ENCODE results near the gene DCXR. TPM values are rescaled to one million over a fixed set of nuclear protein-coding genes. Genes with fewer than 3 reads are reported as not detected.

The DCXR gene
- total and polyA plus RNA-seq, 2 of the 13 experiments (the other 11 are each of a cell fraction or from before 2014, with no cell fraction given) = 287 to 311 TPM

DNA sequence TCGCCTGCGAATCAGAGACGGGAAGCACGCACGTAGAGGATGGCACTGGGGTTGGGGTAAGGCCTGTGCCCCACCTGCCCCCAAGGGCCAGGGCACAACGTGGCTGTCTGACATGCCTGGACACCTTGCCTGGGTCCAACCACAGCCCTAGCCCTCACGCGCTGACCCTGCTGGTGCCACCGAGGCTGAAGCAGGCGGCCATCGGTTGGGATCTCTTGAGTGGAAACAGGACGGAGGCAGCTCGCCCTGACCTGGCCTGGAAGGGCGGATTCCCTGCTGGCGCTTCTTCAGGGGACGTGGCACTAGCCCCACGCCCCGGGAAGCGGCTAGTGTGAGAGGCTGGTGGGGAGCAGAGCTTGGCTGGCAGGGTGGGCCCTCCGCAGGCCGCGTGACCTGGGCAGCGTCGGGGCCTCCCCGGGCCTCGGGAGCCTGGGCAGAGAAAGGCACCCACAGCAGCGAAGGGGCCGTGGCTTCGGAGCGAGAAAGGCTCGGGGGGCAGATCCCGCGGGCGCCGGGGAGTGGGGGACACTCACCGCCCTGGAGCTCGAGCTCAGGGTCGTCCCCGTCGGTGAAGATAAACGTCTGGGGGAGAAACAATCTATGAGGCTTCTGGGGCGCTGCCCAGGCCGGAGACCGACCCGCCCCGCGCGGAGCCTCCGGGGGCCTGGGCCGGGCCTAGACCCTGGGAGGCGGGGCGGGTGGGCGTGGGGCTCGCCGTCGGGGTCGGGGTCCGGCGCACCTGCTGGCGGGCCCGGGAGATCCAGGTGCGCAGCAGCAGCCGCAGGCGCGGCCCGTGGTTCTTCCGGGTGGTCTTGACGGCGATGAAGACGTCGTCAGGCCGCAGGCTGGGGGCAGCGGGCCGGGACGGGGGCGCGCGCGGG is 13.5 kb upstream of the DCXR start (continued):
- TF ChIP-seq ZZZ3 (CRISPR knock-in tag; IDR thresholded peaks at IDR 0.05; ENCODE audit: borderline replicate concordance) (peak; percentile 90), GATA4 (IDR thresholded peaks at IDR 0.05; ENCODE audit: borderline replicate concordance, low read depth) (no peak), SYNCRIP (IDR thresholded peaks at IDR 0.05; ENCODE audit: insufficient read depth, low read depth, low read length) (no peak), ZNF776 (CRISPR knock-in tag; IDR thresholded peaks at IDR 0.05) (no peak), MXD4 (CRISPR knock-in tag; IDR thresholded peaks at IDR 0.05) (0 out of 2 replicates have a peak, but pooled peaks have one; percentile 18), ZNF781 (CRISPR knock-in tag; IDR thresholded peaks at IDR 0.05; ENCODE audit: borderline replicate concordance, not compliant biosample characterization) (peak; percentile 64), ZNF296 (CRISPR knock-in tag; conservative IDR thresholded peaks at IDR 0.05) (no peak), FIP1L1 (IDR thresholded peaks at IDR 0.05; ENCODE audit: borderline replicate concordance, insufficient read depth, low read depth, low read length) (no peak), ZSCAN31 (CRISPR knock-in tag; IDR thresholded peaks at IDR 0.05; ENCODE audit: low read depth) (peak; percentile 72; the same call in 1 of the 2 replicates), ZNF383 (CRISPR knock-in tag; IDR thresholded peaks at IDR 0.05; ENCODE audit: borderline replicate concordance) (no peak), AHR (CRISPR knock-in tag; IDR thresholded peaks at IDR 0.05) (peak; percentile 34; the same call in 1 of the 2 replicates), FOSL2 (CRISPR knock-in tag; IDR thresholded peaks at IDR 0.05) (no peak; the same call in 1 of the 2 replicates), REXO4 (CRISPR knock-in tag; IDR thresholded peaks at IDR 0.05; ENCODE audit: borderline replicate concordance) (0 out of 2 replicates have a peak, but pooled peaks have one; percentile 62), KDM4B (CRISPR knock-in tag; IDR thresholded peaks at IDR 0.05) (no peak), ZNF577 (CRISPR knock-in tag; IDR thresholded peaks at IDR 0.05; ENCODE audit: borderline replicate concordance, low read depth) (no peak), HIVEP1 (CRISPR knock-in tag; IDR thresholded peaks at IDR 0.05) (0 out of 2 replicates have a peak, but pooled peaks have one; percentile 38), MTERF4 (CRISPR knock-in tag; IDR thresholded peaks at IDR 0.05) (0 out of 2 replicates have a peak, but pooled peaks have one; percentile 56), ZNF83 (CRISPR knock-in tag; IDR thresholded peaks at IDR 0.05; ENCODE audit: borderline replicate concordance) (no peak; the same call in 1 of the 2 replicates), ZNF430 (CRISPR knock-in tag; IDR thresholded peaks at IDR 0.05) (no peak), ZNF253 (CRISPR knock-in tag; IDR thresholded peaks at IDR 0.05; ENCODE audit: borderline replicate concordance) (peak; percentile 53; the same call in 1 of the 2 replicates), ZSCAN21 (CRISPR knock-in tag; IDR thresholded peaks at IDR 0.05; ENCODE audit: borderline replicate concordance) (peak; percentile 46; the same call in 1 of the 2 replicates), KAT7 (CRISPR knock-in tag; IDR thresholded peaks at IDR 0.05; ENCODE audit: borderline replicate concordance) (no peak), ZNF572 (CRISPR knock-in tag; IDR thresholded peaks at IDR 0.05) (no peak), NFKBIZ (CRISPR knock-in tag; IDR thresholded peaks at IDR 0.05) (0 out of 2 replicates have a peak, but pooled peaks have one; percentile 38)
- TF ChIP-seq, protein P1, sequence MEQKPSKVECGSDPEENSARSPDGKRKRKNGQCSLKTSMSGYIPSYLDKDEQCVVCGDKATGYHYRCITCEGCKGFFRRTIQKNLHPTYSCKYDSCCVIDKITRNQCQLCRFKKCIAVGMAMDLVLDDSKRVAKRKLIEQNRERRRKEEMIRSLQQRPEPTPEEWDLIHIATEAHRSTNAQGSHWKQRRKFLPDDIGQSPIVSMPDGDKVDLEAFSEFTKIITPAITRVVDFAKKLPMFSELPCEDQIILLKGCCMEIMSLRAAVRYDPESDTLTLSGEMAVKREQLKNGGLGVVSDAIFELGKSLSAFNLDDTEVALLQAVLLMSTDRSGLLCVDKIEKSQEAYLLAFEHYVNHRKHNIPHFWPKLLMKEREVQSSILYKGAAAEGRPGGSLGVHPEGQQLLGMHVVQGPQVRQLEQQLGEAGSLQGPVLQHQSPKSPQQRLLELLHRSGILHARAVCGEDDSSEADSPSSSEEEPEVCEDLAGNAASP (CRISPR knock-in tag; IDR thresholded peaks at IDR 0.05; ENCODE audit: borderline replicate concordance) = no peak
